IMR-90 (cell line): ENCODE data around the gene CFAP61.
A peak's percentile ranks its signal among the peaks of the same experiment; 100 is the strongest.

ENCODE experiments used
- CEBPB ChIP-seq: IDR thresholded peaks from 2 replicates; pipeline ENCODE4 v1.6.1; 2012; ENCODE audit warnings: low read depth, low read length, improper control_type of control experiment
- CTCF ChIP-seq: conservative IDR thresholded peaks from 2 replicates; pipeline ENCODE4 v1.5.1; 2012; ENCODE audit warnings: mild to moderate bottlenecking, low read depth, low read length, improper control_type of control experiment
- FOS ChIP-seq: fragments of 150-350 bp; IDR thresholded peaks from 2 replicates; pipeline ENCODE4 v1.6.1; 2016; ENCODE audit warnings: low read depth, low read length
- MAFK ChIP-seq: IDR thresholded peaks from 2 replicates; pipeline ENCODE4 v1.6.1; 2012; ENCODE audit warnings: low read depth, low read length, improper control_type of control experiment
- POLR2A ChIP-seq: IDR thresholded peaks from 2 replicates; pipeline ENCODE4 v1.6.1; 2012; ENCODE audit warnings: mild to moderate bottlenecking, low read depth, low read length
- RAD21 ChIP-seq: IDR thresholded peaks from 2 replicates; pipeline ENCODE4 v1.6.1; 2012; ENCODE audit warnings: low read length, improper control_type of control experiment
- SMC3 ChIP-seq: fragments of 150-350 bp; IDR thresholded peaks from 2 replicates; pipeline ENCODE4 v1.6.1; 2016; ENCODE audit warnings: low read depth, mild to moderate bottlenecking, antibody characterized with exemption, low read length, moderate library complexity
- USF2 ChIP-seq: fragments of 150-350 bp; IDR thresholded peaks from 2 replicates; pipeline ENCODE4 v1.6.1; 2017; ENCODE audit warnings: mild to moderate bottlenecking, antibody characterized with exemption, low read length, low read depth

DNA sequence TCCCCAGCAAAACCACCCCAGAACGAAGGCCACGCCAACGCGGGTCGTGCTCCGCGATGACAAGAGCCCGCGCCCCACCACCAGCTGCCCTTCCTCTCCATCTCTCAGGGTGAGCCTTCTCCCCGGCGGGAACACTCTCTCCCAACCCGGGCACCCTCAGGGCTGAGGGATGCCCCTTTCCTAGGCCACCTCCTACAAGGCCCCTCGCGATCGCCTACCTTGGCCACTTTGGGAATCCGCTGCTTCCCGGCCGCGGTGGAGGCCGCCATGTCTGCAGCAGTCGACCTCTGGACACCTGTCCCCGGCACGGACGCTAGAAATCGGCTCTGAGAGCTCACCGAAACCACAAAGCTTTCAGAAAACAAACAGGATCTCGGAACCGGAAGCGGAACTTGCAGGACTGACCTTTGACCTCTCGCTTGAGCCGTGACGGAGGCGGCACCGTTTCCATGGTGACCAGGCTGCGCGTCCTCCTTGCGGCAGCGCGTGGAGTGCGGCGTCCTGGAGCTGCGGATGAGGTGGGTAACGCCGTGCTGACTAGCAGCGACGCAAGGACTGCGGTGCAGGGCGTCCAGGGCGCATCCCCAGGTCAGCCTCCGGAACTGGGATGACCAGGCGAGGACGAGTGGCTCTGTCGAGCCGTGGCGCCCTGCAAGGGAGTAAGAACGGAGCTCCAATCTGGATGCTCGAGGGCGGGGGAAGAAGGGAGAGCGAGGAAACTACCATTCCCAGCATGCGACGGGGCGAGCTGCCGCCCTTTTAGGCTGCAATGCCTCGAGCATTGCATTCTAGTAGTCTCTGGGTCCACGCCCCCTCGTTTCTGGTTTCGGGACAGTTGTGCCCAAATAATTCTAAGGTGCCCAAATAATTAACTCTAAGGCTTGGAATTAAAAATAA is at the start of gene CFAP61, which contains the start of gene CRNKL1:
- TF ChIP-seq CTCF (no peak), RAD21 (peak; percentile 18; the same call in 1 of the 2 replicates), POLR2A (no peak), CEBPB (no peak), USF2 (no peak), MAFK (no peak), FOS (no peak), SMC3 (no peak)
